Non-pigmented ciliary epithelial cell (primary cell): ENCODE results near the gene DBX1.

ENCODE experiments used
- DNase-seq: peaks from one replicate; pipeline ENCODE4 v3.0.0-alpha.2; 2010; ENCODE audit warnings: low read depth

DBX1 gene

DNA sequence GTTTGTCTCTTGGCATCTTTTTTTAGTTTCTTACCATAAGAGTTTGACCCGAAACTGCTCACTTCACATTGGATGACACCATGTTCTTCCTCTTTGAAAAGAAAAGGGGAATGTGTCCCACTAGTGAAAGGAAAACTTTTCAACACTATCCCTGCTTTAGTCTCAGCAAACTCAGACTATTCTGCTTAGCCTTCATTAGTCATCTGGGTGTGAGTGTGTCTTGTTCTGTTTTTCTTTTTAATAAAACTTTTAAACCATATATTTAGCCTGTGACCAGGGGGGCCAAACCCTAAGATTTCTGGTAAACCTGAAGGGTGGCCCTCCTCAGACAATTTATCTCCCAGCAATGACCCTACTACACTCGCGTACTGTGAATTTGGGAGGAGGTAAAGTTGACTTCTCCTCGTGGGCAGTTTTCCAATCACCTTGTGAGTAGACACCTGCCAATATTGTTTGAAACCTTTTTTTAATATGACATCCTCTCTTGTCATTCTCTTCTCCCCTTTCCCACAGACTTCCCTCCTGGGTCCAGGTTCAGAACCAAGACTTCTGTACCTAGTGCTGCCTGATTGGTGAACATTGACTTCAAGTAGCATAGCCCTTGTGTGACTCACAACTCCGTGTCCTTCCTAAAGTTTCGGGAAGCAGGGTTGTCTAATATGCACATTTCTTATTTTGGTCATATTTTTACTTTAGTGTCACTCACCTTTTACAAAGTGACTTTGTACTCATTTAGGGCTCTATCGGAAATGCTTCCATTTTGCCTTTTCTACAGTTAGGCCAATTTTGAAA is 39.9 kb downstream of the DBX1 start:
- DNase-seq: no peak

DNA sequence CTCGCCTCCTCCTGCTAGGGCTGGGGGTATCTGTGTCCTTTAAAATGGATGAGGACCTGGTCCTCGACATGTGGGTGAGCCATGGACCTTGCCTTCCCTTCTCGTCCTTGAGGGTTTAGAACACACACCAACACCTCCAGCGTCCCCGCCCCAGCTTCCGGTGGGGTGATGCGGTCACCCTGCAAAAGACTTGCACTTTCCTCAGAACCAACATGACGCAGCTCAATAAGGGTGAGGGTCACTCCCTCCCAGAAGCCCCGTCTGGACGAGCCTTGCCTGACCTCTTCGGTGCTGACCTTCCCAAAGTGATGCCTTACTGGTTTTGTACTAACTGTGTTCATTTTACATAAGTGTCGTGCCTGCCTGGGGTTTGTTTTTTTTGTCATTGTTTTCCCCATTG is 41.0 kb downstream of the DBX1 start:
- DNase-seq: no peak

GRCh38 chr11:20118209-20118608 is 42.1 kb downstream of the DBX1 start:
- no peak for DNase-seq

DNA sequence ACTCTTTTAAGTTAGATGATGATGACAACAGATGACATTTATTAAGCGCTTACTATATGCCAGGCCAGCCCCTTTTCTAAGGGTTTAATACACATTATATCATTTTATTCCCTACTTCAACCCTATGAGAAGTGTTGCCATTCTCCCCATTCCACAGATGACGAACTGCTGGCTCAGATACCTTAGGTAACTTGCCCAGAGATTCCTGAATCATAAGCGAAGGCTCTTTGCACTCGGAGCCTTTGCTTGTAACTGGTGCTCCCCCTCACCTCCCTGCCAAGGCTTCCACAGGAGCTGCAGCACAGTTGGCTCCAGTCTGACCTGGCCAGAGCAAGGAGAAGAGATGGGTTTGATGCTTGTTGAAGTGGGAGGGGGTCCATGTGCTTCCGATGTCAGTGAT is 43.0 kb downstream of the DBX1 start:
- DNase-seq: no peak

DNA sequence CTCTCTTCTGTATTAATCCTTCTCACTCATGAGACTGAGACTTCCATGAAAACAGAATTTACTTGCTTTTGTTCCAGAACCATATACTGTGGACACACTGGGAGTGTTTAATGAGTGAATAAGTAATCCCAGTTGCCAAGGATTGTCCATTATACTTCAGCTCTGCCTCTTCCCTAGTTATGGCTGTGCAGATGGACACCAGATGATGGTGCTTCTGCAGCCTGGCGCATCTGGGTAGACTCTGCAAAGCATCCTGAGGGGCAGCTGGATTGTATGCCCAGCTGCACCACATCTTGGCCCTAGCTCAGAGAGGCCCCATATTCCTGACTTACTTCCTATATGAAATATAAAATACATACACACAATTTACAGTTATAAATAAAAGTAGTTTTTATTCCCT is 43.5 kb downstream of the DBX1 start:
- no peak for DNase-seq

DNA sequence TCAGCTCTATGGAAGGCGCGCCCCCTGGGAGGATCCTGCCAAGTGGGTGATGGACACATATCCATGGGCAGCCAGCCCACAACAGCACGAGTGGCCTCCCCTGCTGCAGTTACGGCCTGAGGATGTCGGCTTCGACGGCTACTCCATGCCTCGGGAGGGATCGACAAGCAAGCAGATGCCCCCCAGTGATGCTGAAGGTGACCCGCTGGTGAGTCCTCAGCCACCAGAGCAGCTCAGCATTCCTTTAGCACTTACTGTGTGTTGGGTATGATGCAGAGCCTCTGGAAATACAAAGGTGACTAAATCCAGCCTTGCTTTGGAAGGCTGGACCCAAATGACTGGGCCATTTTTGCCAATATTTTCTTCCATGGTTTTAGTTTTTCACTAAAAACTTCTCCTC is 45.7 kb downstream of the DBX1 start:
- no peak for DNase-seq

- no peak for DNase-seq
Observed at GRCh38 chr11:20113149-20113438, 47.2 kb downstream of the DBX1 start.

DNA sequence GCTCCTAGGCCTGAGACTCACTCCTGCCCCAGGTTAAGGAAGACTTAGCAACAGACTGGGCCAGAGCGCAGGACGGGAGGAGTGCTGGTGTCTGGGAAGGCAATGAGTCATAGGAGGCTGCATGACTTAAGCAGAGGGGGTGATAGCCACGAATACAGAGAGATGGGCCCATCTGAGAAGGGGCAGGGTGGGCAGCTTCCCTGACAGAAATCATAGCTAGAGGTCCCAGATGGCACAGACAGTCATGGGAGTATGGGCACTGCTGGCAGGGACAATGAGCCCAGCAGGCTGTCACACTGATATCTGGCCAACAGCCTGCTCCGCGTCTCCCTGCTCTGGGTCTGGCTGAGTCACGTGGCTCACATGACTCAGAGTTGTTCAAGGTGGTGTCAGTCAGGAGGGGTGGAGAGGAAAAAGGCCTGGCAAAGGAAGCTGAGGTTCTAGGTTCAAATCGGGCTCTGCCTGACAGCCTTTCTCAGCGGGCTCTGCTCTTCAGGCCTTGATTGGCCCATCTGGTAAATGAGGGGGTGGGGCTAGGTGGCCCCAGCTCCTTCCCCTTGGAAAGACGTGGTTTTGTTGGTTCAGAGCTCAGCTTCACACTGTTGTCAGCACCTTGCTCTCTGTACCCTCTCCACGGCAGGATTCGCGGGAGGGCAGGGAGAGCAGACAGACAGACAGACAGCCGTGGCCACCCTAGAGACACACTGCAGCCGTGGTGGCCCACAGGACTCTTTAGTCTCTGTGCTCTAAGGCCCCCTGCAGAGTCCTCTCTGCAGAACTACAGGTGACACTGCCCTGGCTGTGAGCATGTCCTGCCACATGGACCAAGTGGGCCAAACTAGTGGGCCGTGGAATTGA is 47.8 kb downstream of the DBX1 start:
- DNase-seq: peak; percentile 95

GRCh38 chr11:20111871-20112270 is 48.4 kb downstream of the DBX1 start:
- no peak for DNase-seq

- no peak for DNase-seq
Observed at GRCh38 chr11:20110908-20111669, 49.2 kb downstream of the DBX1 start.

- no peak for DNase-seq
Observed at GRCh38 chr11:20109731-20110445, 50.4 kb downstream of the DBX1 start.
